ENCODE measurements around the gene KDM6A.
"Not testable (repeated sequence)": the region's sequence is repeated elsewhere in the genome, so short reads cannot be mapped to it uniquely, and the experiment has no call there.

Gene KDM6A

DNA sequence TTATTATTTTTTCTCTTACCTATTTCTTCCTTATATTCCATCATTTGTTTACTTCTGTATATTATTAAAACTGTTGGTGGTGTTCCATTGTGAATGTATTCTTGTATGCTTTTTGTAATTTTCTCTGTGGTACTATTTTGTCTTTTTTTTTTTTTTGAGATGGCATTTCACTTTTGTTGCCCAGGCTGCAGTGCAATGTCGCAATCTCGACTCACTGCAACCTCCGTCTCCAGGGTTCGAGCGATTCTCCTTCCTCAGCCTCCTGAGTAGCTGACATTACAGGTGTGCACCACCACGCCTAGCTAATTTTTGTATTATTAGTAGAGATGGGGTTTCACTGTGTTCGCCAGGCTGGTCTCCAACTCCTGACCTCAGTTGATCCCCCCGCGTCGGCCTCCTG lies 8.6 kb downstream of the KDM6A start:
- no peak for DNase-seq
- in situ Hi-C loops (cut with HindIII; ENCODE audit: low pct_ligation_motif_present, low pct_unique_long_range_greater_than_20kb, low sequenced_read_pairs) = no loop called here

DNA sequence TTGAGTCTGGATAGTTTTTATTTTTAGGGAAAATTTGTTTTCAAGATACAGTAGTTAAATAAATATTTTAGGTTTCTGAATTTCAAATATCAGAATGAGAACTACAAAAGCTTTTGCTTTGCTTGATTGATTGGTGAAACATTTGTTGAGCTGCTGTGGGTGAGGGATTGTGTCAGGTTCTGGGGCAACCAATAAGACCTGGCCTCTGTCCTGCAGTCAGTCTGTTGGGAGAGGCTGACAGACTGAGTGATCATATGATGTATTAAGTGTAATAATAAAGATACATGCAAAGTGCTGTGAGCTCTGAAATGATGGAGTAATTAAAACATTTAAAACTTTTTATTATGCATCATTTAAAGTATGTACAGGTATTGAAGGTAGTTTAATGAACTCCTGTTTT lies 9.6 kb downstream of the KDM6A start:
- in situ Hi-C loops (cut with HindIII; ENCODE audit: low pct_ligation_motif_present, low pct_unique_long_range_greater_than_20kb, low sequenced_read_pairs) = no loop called here

DNA sequence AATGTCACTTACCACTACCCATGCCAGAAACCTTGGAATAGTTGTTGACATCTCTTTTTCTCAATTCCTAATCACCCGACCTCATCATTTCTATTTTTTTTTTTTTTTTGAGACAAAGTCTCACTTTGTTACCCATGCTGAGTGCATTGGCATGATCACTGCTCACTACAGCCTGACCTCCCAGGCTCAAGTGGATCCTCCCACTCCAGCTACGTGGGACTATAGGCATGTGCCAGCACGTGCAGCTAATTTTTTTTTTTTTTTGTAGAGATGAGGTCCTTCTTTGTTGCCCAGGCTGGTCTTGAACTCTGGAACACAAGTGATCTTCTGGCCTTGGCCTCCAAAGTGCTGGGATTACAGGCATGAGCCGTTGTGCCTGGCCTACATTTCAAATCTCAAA lies 12.0 kb downstream of the KDM6A start:
- DNase-seq = no peak
- in situ Hi-C loops (cut with HindIII; ENCODE audit: low pct_ligation_motif_present, low pct_unique_long_range_greater_than_20kb, low sequenced_read_pairs) = no loop called here

More for the DNA sequence above, 9.6 kb downstream of the KDM6A start:
- no peak for DNase-seq

DNA sequence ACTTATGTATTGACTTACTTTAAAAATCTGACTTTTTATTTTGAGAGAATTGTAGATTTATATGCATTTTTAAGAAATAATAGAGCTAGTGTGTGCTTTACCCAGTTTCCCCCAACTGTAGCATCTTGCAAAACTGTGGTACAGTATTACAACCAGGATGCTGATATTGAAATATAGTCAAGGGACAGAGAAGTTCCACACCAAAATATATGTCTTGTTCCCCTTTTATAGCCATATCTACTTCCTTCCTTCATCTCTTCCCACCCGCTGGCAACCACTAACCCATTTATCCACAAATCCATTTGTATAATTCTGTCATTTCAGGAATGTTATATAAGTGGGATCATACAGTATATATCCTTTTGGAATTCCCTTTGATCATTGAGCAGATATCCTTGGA lies 16.8 kb downstream of the KDM6A start:
- in situ Hi-C loops (cut with HindIII; ENCODE audit: low pct_ligation_motif_present, low pct_unique_long_range_greater_than_20kb, low sequenced_read_pairs) = no loop called here
- DNase-seq = no peak

DNA sequence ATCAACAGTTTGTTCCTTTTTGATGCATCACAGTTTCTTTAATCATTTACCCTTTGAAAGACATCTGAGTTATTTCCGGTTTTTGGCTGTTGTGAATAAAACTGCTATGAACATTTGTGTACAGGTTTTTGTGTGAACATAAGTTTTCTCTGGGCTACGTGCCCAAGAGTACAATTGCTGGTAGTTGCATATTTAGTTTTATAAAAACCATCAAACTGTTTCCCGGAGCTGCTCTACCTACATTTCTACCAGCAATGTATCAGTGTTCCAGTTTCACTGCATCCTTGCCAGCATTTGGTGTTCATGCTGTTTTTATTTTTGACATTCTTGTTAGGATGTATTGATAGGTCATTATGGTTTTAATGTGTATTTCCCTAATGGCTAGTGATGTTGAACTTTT lies 17.3 kb downstream of the KDM6A start:
- no peak for DNase-seq
- in situ Hi-C loops (cut with HindIII; ENCODE audit: low pct_ligation_motif_present, low pct_unique_long_range_greater_than_20kb, low sequenced_read_pairs) = no loop called here

DNA sequence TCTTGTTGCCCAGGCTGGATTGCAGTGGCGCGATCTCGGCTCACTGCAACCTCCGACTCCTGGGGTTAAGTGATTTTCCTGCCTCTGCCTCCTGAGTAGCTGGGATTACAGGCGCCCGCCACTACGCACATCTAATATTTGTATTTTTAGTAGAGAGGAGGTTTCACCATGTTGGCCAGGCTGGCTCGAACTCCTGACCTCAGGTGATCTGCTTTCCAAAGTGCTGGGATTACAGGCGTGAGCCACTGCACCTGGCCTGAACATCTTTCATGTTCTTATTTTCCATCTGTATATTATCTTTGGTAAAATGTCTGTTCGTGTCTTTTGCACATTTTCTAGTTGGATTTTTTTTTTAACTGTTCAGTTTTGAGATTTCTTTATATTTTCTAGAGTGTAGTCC lies 17.7 kb downstream of the KDM6A start:
- DNase-seq; in situ Hi-C loops (cut with HindIII; ENCODE audit: low pct_ligation_motif_present, low pct_unique_long_range_greater_than_20kb, low sequenced_read_pairs): not testable (repeated sequence)

DNA sequence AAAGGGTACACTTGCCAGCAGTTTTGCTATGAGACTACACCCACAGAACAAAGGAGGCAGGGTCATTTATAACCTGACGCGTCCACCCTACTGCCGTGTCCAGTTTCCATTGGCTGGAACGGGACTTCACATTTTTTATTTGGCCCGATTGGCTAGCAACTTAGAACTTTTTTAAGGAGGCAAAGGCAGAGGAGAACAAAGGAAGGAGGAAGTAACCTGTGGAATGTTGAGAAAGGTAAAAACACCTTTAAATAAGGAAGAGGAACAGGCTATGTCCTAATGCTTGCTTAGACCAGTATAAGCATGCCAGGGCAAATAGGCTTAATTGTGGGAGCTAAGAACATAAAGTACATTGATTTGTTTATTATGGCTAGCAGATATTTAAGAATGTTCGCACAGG lies 18.7 kb downstream of the KDM6A start:
- no peak for DNase-seq
- in situ Hi-C loops (cut with HindIII; ENCODE audit: low pct_ligation_motif_present, low pct_unique_long_range_greater_than_20kb, low sequenced_read_pairs) = no loop called here

DNA sequence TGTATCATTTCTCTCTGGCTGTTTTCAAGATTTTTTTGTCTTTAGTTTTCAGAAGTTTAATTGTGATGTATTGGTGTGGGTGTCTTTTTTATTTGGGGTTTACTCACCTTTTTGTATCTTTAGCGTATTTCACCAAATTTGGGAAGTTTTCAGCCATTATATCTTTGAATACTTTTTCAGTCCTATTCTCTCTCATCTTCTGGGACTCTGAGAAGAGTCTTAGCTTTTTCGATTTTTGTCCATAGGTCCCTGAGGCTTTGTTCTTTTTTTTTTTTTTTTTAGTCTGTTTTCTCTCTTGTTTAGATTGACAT lies 23.8 kb downstream of the KDM6A start:
- in situ Hi-C loops (cut with HindIII; ENCODE audit: low pct_ligation_motif_present, low pct_unique_long_range_greater_than_20kb, low sequenced_read_pairs) = no loop called here
- DNase-seq = no peak

DNA sequence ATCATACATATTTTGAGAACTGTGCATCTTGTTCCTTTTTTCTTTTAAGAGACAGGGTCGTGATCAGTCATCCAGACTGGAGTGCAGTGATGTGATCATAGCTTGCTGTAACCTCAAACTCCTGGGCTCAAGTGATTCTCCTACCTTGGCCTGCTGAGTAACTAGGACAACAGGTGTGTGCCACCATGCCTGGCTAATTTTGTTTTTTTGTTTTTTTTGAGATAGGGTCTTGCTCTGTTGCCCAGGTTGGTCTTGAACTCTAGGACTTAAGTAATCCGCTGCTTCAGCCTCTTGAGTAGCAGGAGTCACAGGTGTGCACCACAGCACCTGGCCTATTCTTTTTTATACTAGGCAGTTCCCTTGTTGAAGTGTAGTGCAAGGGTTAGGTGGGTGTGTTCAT lies 24.6 kb downstream of the KDM6A start:
- in situ Hi-C loops (cut with HindIII; ENCODE audit: low pct_ligation_motif_present, low pct_unique_long_range_greater_than_20kb, low sequenced_read_pairs) = no loop called here
- no peak for DNase-seq

DNA sequence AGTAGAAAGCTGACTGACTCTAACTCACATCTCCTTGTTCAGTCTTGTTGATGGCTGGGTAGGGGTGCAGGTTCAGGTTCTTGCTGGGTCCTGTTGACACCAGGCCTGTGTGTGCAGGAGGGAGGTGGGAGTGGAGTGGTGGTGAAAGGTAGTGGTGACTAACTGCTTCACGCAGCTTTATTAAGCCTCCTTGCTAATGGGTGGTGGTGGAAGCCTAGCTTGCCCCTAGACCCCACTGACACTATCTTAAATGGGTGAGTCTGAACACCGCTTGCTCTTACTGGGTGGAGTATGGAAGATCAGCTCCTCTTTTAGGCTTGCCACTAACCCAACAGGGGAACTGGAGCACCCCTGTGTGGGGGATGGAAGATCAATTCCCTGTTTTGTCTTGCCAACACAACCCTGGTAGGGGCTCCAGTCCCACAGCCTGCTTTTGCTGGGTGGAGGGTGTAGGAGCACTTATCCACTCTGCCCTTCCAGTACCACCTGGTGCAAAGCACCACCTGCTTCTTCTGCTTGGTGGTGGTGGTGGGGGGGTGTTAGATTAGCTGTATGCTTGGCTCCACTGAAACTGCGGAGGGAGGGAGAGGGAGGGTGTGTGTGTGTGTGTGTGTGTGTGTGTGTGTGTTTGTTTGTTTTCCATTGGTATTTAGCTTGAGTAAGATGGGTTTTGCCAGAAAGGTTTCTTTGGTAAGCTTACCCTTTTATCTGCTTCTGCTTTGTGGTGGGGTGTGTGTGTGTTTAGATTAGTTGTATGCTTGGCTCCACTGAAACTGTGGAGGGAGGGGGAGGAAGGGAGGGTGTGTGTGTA lies 25.6 kb downstream of the KDM6A start:
- no peak for DNase-seq
- in situ Hi-C loops (cut with HindIII; ENCODE audit: low pct_ligation_motif_present, low pct_unique_long_range_greater_than_20kb, low sequenced_read_pairs) = no loop called here

DNA sequence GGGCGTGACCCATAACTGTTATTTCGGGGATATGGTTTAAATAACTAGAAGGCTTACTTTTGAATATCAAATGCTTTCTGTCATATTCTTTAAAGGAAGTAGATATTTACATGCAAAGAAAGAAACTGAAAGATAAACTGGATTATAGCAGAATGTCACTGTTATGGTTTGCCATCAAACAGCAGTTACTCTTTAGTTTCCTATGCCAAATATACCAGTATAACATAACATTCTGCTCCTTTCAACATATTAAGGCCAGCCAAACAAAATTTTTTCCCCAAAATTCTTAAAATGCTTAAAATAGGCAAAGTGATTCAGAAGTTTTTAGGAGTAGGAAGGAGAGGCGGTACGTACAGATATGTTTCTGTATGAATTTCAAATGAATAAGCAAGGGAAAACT lies 27.0 kb downstream of the KDM6A start:
- in situ Hi-C loops (cut with HindIII; ENCODE audit: low pct_ligation_motif_present, low pct_unique_long_range_greater_than_20kb, low sequenced_read_pairs) = no loop called here
- DNase-seq = no peak

DNA sequence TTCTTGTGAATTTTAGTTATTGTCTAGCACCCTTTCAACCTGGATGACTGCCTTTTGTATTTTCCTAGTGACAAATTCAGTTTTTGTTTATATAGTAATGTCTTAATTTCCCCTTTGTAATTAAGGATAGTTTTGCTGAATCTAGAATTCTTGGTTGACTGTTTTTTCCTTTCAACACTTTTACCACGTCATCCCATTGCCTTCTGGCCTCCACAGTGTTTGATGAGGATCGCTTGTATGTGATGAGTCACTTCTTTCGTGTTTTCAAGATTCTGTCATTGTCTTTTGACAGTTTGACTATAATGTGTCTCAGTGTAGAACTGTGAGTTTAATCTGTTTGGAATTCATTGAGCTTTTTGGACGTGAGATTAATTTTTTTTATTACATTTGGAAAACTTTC lies 30.1 kb downstream of the KDM6A start:
- in situ Hi-C loops (cut with HindIII; ENCODE audit: low pct_ligation_motif_present, low pct_unique_long_range_greater_than_20kb, low sequenced_read_pairs) = no loop called here
- DNase-seq = peak; percentile 7

DNA sequence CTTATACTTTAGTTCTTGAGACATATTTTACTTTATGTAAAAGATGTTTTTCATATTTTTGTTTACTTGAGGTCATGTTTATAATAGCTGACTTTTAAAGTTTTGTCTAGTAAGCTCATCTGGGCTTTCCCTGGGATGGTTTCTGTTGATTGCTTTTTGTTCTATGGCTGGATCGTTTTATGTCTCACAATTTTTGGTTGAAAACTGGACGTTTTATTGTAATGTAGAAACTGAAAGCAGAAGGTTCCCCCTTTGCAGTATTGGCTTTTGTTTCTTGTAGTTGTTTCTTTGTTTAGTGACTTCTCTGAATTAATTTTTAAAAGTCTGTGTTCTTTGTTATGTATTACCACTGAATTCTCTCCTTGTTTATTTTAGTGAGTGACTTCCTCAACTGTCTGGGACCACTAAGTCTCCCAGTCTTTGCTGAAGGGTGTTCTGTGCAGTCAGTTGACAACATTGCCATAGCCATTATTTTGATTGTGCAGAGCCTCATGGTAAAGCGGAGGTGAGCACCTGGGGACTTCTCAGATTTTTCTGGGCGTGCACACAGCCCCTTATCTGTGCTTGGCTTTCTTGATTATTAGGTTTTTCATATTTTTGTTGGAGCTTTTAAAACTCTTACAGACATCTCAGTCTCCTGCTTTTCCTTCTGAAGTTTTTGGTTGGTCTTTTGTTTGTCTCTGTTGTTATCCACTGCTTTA lies 31.0 kb downstream of the KDM6A start:
- in situ Hi-C loops (cut with HindIII; ENCODE audit: low pct_ligation_motif_present, low pct_unique_long_range_greater_than_20kb, low sequenced_read_pairs) = no loop called here

DNA sequence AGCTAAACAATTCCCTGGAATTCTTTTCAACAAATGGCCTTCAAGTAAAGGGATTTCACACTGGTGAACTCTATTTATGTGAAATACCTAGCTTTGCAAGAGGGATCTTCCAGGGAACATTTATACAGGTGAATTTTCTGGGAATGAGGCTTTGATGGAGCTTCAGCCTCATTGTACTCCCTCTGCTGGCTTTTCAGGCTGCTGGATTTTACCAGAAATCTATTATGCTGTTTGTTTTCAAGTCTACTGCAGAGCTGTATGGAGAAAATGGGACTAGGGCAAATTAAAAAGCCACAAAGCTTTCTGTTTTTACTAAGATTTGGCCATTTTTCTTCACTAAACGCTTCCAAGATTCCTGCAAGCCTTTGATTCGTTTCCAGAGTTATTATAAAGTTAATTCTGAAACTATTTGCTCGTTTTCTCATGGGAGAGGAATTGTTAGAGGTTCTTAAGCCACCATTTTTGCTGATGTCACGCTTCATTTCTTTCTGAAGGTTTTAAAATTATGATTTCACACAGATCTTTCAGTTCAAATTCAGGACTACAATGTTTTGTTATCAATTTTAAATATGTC lies 31.6 kb downstream of the KDM6A start:
- in situ Hi-C loops (cut with HindIII; ENCODE audit: low pct_ligation_motif_present, low pct_unique_long_range_greater_than_20kb, low sequenced_read_pairs) = no loop called here
- peak; percentile 5 for DNase-seq

More for the DNA sequence above, 31.0 kb downstream of the KDM6A start:
- no peak for DNase-seq

DNA sequence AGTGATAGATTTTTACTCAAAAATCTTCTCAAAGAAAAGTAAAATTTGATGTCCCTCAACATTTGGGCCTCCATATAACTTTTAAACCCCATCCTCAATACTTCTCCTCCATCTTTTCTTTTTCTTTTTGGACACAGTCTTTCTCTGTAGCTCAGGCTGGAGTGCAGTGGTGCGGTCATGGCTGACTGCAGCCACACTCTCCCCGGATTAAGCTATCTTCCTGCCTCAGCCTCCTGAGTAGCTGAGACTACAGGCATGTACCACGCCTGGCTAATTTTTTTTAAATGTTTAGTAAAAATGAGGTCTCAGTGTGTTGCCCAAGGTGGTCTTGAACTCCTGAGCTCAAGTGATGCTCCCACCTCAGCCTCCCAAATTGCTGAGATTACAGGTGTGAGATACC lies 33.1 kb downstream of the KDM6A start:
- in situ Hi-C loops (cut with HindIII; ENCODE audit: low pct_ligation_motif_present, low pct_unique_long_range_greater_than_20kb, low sequenced_read_pairs) = no loop called here
- DNase-seq = no peak

DNA sequence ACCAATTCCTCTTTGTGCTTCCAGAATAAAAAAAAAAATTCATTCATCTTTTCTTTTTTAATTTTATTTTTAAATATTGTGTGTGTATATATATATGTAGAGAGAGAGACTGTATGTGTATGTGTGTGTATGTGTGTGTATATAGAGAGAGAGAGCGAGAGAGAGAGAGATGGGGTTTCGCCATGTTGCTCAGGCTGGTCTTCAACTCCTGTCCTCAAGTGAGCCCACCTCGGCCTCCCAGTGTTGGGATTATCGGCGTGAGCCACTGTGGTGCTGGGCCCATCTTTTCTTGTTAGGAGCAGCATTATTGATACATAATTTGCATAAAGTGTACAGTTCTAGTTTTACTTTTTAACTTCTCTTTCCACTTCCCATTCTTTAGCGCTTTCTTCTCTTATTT lies 33.6 kb downstream of the KDM6A start:
- in situ Hi-C loops (cut with HindIII; ENCODE audit: low pct_ligation_motif_present, low pct_unique_long_range_greater_than_20kb, low sequenced_read_pairs) = no loop called here
- no peak for DNase-seq

DNA sequence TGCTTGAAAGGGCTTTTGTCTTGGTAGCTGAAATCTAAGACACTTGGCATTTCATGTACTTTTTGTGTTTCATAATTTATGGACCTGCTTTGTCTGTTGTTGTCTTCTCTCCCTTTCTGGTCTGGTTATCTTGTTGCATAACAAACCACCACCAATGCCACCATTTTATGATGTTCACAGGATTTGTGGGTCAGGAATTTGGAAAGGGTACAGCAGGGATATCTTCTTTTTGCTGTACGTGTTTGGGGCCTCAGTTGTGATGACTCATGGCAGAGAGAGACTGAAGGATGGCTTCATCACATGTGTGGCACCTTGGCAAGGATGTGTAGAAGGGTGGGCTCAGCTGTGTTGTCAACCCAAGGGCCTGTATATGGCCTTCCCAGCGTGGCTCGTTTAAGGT lies 35.2 kb downstream of the KDM6A start:
- DNase-seq = no peak

DNA sequence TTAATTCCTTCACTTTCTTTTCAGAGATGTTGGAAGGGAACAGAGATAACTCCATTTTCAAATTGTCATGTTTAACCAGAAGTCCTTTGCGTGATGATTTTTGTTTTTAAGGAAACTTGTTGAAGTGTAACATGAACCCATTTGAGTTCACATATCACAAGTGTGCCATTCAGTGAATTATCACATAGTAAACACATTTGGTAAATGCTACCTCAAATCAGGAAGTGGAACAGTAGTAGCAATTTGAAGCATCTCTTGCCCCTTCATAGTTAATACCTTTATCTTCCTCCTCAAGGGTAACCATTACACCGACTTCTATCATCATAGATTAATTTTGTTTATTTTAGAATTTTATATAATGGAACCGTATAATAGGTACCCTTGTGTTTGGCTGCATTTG lies 35.8 kb downstream of the KDM6A start:
- no peak for DNase-seq
- in situ Hi-C loops (cut with HindIII; ENCODE audit: low pct_ligation_motif_present, low pct_unique_long_range_greater_than_20kb, low sequenced_read_pairs) = no loop called here

More for the DNA sequence above, 35.2 kb downstream of the KDM6A start:
- in situ Hi-C loops (cut with HindIII; ENCODE audit: low pct_ligation_motif_present, low pct_unique_long_range_greater_than_20kb, low sequenced_read_pairs) = no loop called here

DNA sequence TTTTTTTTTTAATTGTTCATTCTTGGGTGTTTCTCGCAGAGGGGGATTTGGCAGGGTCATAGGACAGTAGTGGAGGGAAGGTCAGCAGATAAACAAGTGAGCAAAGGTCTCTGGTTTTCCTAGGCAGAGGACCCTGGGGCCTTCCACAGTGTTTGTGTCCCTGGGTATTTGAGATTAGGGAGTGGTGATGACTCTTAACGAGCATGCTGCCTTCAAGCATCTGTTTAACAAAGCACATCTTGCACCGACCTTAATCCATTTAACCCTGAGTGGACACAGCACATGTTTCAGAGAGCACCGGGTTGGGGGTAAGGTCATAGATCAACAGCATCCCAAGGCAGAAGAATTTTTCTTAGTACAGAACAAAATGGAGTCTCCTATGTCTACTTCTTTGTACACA lies 37.5 kb downstream of the KDM6A start:
- in situ Hi-C loops (cut with HindIII; ENCODE audit: low pct_ligation_motif_present, low pct_unique_long_range_greater_than_20kb, low sequenced_read_pairs); DNase-seq: not testable (repeated sequence)

DNA sequence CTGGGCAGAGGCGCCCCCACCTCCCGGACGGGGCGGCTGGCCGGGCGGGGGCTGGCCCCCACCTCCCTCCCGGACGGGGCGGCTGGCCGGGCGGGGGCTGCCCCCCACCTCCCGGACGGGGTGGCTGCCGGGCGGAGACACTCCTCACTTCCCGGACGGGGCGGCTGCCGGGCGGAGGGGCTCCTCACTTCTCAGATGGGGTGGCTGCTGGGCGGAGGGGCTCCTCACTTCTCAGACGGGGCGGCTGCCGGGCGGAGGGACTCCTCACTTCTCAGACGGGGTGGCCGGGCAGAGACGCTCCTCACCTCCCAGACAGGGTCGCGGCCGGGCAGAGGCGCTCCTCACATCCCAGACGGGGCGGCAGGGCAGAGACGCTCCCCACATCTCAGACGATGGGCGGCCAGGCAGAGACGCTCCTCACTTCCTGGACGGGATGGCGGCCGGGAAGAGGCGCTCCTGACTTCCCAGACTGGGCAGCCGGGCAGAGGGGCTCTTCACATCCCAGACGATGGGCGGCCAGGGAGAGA lies 38.1 kb downstream of the KDM6A start:
- DNase-seq; in situ Hi-C loops (cut with HindIII; ENCODE audit: low pct_ligation_motif_present, low pct_unique_long_range_greater_than_20kb, low sequenced_read_pairs): not testable (repeated sequence)
